SK-N-SH (cell line): Measurements from ENCODE around the gene WTAP.

Experiments
- ELF1 ChIP-seq: IDR thresholded peaks from 2 replicates; pipeline ENCODE4 v1.4.0; 2012
- EP300 ChIP-seq, 2 experiments: IDR thresholded peaks; 2 replicates each; pipeline versions ENCODE4 v1.4.0 to v1.6.1; 2012; ENCODE audit warnings: borderline replicate concordance in 1 of 2, low read depth in 1 of 2, low read length in 1 of 2
- MXI1 ChIP-seq: IDR thresholded peaks from 2 replicates; pipeline ENCODE4 v1.6.1; 2012; ENCODE audit warnings: mild to moderate bottlenecking, low read depth, low read length, improper control_type of control experiment
- NFIC ChIP-seq: IDR thresholded peaks from 2 replicates; pipeline ENCODE4 v1.4.0; 2012; ENCODE audit warnings: borderline replicate concordance
- RAD21 ChIP-seq: IDR thresholded peaks from 2 replicates; pipeline ENCODE4 v1.6.1; 2012; ENCODE audit warnings: mild to moderate bottlenecking, low read length
- REST ChIP-seq: IDR thresholded peaks from 2 replicates; pipeline ENCODE4 v1.6.1; 2012; ENCODE audit warnings: mild to moderate bottlenecking, low read depth, low read length, moderate library complexity
- TAF1 ChIP-seq: IDR thresholded peaks from 2 replicates; pipeline ENCODE4 v1.6.1; 2012; ENCODE audit warnings: low read depth, mild to moderate bottlenecking, low read length, moderate library complexity, borderline replicate concordance
- TCF12 ChIP-seq: IDR thresholded peaks from 2 replicates; pipeline ENCODE4 v1.4.0; 2012
- YY1 ChIP-seq: IDR thresholded peaks from 2 replicates; pipeline ENCODE4 v1.4.0; 2012; ENCODE audit warnings: low read depth, mild to moderate bottlenecking
- TF ChIP-seq, protein P1 (sequence below): fragments of 200-600 bp; sonication (generic); IDR thresholded peaks from 2 replicates; pipeline ENCODE4 v1.6.1; 2017; ENCODE audit warnings: antibody characterized with exemption, mild to moderate bottlenecking, moderate library complexity
- TF ChIP-seq, protein P2 (sequence below): IDR thresholded peaks from 2 replicates; pipeline ENCODE4 v1.4.0; 2012; ENCODE audit warnings: low read depth, borderline replicate concordance
- TF ChIP-seq, protein P3 (sequence below): IDR thresholded peaks from 2 replicates; pipeline ENCODE4 v1.4.0; 2012; ENCODE audit warnings: low read depth

DNA sequence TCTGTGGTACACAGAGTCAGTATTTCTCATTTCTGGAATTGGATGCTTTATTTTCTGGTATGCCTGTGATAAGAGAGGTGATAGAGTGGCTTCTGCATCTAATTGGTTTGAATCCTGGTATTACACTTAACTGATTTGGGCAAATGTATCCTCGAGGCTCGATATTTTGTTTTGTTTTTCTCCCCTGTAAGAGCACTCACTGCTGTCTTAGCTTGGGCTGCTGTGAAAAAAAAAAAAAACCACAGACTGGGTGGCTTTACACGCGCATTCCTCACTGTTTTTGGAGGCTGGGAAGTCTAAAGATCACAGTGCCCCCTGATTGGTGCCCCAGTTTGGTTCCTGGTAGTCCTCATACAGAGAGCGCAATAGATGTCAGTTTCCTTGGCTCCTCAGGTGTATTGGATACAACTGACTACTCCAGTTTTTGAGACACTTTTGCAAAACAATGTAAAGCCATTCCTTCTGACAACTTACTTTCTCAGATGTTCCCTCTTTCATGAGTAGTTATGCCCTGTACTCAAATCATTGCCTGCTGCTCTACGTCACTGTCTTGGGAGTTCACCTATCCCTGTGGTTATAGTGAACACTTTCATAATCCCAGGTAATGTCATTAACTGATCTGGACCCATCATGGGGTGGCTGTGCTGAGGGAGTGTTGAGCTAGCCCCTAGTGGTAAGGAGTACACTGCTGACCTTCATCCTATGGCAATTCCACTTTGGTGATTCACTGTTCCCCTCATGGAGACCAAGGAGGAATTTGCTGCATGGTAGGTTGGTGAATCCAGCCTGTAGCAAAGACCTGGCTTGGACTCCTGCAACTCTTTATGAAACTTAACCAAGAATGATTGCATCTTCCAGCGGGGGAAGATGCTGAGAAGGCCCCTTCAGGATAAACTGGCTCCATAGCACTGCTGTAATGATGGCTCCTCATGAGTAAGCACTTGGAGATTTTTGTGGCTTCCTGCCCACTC, 31.0 kb downstream of the WTAP start:
- TF ChIP-seq YY1 (no peak; the same call in 1 of the 2 replicates), MXI1 (no peak), REST (no peak), ELF1 (no peak), TAF1 (no peak), TCF12 (no peak), NFIC (no peak), RAD21 (no peak), EP300 (IDR thresholded peaks at IDR 0.05; ENCODE audit: borderline replicate concordance in 1 of 2, low read depth in 1 of 2, low read length in 1 of 2) (no peak)
- TF ChIP-seq, protein P1, sequence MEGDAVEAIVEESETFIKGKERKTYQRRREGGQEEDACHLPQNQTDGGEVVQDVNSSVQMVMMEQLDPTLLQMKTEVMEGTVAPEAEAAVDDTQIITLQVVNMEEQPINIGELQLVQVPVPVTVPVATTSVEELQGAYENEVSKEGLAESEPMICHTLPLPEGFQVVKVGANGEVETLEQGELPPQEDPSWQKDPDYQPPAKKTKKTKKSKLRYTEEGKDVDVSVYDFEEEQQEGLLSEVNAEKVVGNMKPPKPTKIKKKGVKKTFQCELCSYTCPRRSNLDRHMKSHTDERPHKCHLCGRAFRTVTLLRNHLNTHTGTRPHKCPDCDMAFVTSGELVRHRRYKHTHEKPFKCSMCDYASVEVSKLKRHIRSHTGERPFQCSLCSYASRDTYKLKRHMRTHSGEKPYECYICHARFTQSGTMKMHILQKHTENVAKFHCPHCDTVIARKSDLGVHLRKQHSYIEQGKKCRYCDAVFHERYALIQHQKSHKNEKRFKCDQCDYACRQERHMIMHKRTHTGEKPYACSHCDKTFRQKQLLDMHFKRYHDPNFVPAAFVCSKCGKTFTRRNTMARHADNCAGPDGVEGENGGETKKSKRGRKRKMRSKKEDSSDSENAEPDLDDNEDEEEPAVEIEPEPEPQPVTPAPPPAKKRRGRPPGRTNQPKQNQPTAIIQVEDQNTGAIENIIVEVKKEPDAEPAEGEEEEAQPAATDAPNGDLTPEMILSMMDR = peak; percentile 49
- TF ChIP-seq, protein P2, sequence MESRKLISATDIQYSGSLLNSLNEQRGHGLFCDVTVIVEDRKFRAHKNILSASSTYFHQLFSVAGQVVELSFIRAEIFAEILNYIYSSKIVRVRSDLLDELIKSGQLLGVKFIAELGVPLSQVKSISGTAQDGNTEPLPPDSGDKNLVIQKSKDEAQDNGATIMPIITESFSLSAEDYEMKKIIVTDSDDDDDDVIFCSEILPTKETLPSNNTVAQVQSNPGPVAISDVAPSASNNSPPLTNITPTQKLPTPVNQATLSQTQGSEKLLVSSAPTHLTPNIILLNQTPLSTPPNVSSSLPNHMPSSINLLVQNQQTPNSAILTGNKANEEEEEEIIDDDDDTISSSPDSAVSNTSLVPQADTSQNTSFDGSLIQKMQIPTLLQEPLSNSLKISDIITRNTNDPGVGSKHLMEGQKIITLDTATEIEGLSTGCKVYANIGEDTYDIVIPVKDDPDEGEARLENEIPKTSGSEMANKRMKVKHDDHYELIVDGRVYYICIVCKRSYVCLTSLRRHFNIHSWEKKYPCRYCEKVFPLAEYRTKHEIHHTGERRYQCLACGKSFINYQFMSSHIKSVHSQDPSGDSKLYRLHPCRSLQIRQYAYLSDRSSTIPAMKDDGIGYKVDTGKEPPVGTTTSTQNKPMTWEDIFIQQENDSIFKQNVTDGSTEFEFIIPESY = no peak
- TF ChIP-seq, protein P3, sequence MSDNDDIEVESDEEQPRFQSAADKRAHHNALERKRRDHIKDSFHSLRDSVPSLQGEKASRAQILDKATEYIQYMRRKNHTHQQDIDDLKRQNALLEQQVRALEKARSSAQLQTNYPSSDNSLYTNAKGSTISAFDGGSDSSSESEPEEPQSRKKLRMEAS = no peak
